ENCODE data around the gene BAIAP2L2.

DNA sequence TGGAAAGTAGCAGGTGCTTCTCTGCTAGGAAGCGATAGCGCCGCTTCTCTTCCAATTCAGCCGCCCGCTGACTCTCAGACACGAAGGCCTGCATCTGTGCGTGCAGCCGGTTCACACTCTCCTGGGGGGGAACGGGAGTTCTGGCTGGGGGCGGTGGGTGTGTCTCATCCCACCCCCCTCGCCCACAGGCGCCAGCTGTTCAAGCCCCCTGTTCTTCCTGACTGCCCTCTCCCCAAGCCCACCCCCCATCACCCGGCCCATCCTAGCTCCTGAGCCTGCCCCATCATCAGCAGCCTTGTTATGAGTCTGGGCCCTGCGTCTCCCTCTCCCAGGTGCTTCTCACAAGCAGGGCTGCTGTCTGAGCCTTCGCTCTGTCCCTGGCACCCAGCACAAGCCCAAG, 13.4 kb downstream of the BAIAP2L2 start:
- TF ChIP-seq POLR2AphosphoS2 (IDR thresholded peaks at IDR 0.05; ENCODE audit: low read depth, low read length) (no peak), ASH2L (IDR thresholded peaks at IDR 0.05; ENCODE audit: borderline replicate concordance, low read depth) (no peak), TCF7 (IDR thresholded peaks at IDR 0.05; ENCODE audit: borderline replicate concordance) (no peak), EP300 (IDR thresholded peaks at IDR 0.05; ENCODE audit: borderline replicate concordance in 1 of 2, control insufficient read depth in 1 of 2, low read depth in 2 of 2, low read length in 2 of 2) (no peak), POLR2A (IDR thresholded peaks at IDR 0.05; ENCODE audit: low read depth, low read length) (no peak), CHD4 (IDR thresholded peaks at IDR 0.05) (no peak)
- TF ChIP-seq, protein P1, sequence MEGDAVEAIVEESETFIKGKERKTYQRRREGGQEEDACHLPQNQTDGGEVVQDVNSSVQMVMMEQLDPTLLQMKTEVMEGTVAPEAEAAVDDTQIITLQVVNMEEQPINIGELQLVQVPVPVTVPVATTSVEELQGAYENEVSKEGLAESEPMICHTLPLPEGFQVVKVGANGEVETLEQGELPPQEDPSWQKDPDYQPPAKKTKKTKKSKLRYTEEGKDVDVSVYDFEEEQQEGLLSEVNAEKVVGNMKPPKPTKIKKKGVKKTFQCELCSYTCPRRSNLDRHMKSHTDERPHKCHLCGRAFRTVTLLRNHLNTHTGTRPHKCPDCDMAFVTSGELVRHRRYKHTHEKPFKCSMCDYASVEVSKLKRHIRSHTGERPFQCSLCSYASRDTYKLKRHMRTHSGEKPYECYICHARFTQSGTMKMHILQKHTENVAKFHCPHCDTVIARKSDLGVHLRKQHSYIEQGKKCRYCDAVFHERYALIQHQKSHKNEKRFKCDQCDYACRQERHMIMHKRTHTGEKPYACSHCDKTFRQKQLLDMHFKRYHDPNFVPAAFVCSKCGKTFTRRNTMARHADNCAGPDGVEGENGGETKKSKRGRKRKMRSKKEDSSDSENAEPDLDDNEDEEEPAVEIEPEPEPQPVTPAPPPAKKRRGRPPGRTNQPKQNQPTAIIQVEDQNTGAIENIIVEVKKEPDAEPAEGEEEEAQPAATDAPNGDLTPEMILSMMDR (IDR thresholded peaks at IDR 0.05 in 2 of 3, conservative IDR thresholded peaks at IDR 0.05 in 1 of 3; ENCODE audit: control insufficient read depth in 2 of 3, extremely low read depth in 1 of 3, insufficient read depth in 1 of 3, low read depth in 3 of 3, low read length in 3 of 3), result no peak
- TF ChIP-seq, protein P2, sequence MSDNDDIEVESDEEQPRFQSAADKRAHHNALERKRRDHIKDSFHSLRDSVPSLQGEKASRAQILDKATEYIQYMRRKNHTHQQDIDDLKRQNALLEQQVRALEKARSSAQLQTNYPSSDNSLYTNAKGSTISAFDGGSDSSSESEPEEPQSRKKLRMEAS (IDR thresholded peaks at IDR 0.05; ENCODE audit: low read depth, low read length), result no peak
- TF ChIP-seq, protein P3, sequence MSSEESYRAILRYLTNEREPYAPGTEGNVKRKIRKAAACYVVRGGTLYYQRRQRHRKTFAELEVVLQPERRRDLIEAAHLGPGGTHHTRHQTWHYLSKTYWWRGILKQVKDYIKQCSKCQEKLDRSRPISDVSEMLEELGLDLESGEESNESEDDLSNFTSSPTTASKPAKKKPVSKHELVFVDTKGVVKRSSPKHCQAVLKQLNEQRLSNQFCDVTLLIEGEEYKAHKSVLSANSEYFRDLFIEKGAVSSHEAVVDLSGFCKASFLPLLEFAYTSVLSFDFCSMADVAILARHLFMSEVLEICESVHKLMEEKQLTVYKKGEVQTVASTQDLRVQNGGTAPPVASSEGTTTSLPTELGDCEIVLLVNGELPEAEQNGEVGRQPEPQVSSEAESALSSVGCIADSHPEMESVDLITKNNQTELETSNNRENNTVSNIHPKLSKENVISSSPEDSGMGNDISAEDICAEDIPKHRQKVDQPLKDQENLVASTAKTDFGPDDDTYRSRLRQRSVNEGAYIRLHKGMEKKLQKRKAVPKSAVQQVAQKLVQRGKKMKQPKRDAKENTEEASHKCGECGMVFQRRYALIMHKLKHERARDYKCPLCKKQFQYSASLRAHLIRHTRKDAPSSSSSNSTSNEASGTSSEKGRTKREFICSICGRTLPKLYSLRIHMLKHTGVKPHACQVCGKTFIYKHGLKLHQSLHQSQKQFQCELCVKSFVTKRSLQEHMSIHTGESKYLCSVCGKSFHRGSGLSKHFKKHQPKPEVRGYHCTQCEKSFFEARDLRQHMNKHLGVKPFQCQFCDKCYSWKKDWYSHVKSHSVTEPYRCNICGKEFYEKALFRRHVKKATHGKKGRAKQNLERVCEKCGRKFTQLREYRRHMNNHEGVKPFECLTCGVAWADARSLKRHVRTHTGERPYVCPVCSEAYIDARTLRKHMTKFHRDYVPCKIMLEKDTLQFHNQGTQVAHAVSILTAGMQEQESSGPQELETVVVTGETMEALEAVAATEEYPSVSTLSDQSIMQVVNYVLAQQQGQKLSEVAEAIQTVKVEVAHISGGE (CRISPR knock-in tag; IDR thresholded peaks at IDR 0.05), result no peak
- TF ChIP-seq, protein P4, sequence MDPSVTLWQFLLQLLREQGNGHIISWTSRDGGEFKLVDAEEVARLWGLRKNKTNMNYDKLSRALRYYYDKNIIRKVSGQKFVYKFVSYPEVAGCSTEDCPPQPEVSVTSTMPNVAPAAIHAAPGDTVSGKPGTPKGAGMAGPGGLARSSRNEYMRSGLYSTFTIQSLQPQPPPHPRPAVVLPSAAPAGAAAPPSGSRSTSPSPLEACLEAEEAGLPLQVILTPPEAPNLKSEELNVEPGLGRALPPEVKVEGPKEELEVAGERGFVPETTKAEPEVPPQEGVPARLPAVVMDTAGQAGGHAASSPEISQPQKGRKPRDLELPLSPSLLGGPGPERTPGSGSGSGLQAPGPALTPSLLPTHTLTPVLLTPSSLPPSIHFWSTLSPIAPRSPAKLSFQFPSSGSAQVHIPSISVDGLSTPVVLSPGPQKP (IDR thresholded peaks at IDR 0.05; ENCODE audit: low read depth, low read length), result no peak

Measured in GM12878 (cell line).